ENCODE results near the gene TRPM1.

The TRPM1 gene

DNA sequence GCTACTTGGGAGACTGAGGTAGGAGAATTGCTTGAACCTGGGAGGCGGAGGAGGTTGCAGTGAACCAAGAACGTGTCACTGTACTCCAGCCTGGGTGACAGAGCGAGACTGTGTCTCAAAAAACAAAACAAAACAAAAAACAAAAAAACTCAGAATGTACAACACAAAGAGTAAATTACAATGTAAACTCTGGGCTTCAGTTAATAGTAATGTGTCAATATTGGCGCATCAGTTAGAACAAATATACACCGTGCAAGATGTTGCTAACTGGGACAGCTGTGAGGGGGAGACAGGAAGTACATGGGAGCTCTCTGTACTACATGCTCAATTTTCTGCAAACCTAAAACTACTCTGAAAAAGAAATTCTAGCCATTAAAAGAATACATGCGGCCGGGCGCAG lies 23.5 kb upstream of the TRPM1 start:
- Histone ChIP-seq H3K4me1 (ENCODE audit: control insufficient read depth, insufficient read depth, low read length) (no peaks in the 10 kb centered on the region), H3K4me3 (ENCODE audit: low read depth, low read length) (no peak overlapping the region), H3K27ac (ENCODE audit: extremely low read depth, low read depth, low read length) (no peak overlapping the region), H3K9me3 (ENCODE audit: control insufficient read depth, insufficient read depth, low read depth, low read length) (no peaks in the 10 kb centered on the region), H3K36me3 (ENCODE audit: control insufficient read depth in 2 of 2, insufficient read depth in 1 of 2, low read length in 2 of 2) (no peaks in the 10 kb centered on the region)
- ChIA-PET CTCF (no interaction called here), POLR2A (no interaction called here)
- TF ChIP-seq, protein P1, sequence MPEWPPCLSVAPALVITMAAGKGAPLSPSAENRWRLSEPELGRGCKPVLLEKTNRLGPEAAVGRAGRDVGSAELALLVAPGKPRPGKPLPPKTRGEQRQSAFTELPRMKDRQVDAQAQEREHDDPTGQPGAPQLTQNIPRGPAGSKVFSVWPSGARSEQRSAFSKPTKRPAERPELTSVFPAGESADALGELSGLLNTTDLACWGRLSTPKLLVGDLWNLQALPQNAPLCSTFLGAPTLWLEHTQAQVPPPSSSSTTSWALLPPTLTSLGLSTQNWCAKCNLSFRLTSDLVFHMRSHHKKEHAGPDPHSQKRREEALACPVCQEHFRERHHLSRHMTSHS (tag by site-specific recombination; IDR thresholded peaks at IDR 0.05) = no peak
- TF ChIP-seq ZNF654 (tag by site-specific recombination; IDR thresholded peaks at IDR 0.05; ENCODE audit: low read depth) (no peak), ZNF354C (tag by site-specific recombination; IDR thresholded peaks at IDR 0.05; ENCODE audit: borderline replicate concordance, low read depth) (no peak), KLF10 (tag by site-specific recombination; IDR thresholded peaks at IDR 0.05) (no peak), HOXD13 (CRISPR knock-in tag; IDR thresholded peaks at IDR 0.05; ENCODE audit: borderline replicate concordance) (no peak), ZNF548 (tag by site-specific recombination; IDR thresholded peaks at IDR 0.05) (no peak), ZNF157 (tag by site-specific recombination; IDR thresholded peaks at IDR 0.05) (no peak), GLI4 (tag by site-specific recombination; IDR thresholded peaks at IDR 0.05) (no peak), EGR2 (tag by site-specific recombination; IDR thresholded peaks at IDR 0.05; ENCODE audit: low read depth) (no peak), ZNF473 (tag by site-specific recombination; IDR thresholded peaks at IDR 0.05) (no peak), PRDM1 (tag by site-specific recombination; IDR thresholded peaks at IDR 0.05) (no peak), ZNF266 (tag by site-specific recombination; IDR thresholded peaks at IDR 0.05; ENCODE audit: low read depth) (no peak), TSHZ1 (tag by site-specific recombination; IDR thresholded peaks at IDR 0.05; ENCODE audit: borderline replicate concordance) (no peak), ZBTB48 (tag by site-specific recombination; IDR thresholded peaks at IDR 0.05) (no peak), ZNF664 (tag by site-specific recombination; IDR thresholded peaks at IDR 0.05) (no peak), ZNF311 (tag by site-specific recombination; IDR thresholded peaks at IDR 0.05; ENCODE audit: borderline replicate concordance) (no peak)
- TF ChIP-seq, protein P2, sequence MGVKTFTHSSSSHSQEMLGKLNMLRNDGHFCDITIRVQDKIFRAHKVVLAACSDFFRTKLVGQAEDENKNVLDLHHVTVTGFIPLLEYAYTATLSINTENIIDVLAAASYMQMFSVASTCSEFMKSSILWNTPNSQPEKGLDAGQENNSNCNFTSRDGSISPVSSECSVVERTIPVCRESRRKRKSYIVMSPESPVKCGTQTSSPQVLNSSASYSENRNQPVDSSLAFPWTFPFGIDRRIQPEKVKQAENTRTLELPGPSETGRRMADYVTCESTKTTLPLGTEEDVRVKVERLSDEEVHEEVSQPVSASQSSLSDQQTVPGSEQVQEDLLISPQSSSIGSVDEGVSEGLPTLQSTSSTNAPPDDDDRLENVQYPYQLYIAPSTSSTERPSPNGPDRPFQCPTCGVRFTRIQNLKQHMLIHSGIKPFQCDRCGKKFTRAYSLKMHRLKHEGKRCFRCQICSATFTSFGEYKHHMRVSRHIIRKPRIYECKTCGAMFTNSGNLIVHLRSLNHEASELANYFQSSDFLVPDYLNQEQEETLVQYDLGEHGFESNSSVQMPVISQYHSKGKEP (tag by site-specific recombination; IDR thresholded peaks at IDR 0.05) = no peak

DNA sequence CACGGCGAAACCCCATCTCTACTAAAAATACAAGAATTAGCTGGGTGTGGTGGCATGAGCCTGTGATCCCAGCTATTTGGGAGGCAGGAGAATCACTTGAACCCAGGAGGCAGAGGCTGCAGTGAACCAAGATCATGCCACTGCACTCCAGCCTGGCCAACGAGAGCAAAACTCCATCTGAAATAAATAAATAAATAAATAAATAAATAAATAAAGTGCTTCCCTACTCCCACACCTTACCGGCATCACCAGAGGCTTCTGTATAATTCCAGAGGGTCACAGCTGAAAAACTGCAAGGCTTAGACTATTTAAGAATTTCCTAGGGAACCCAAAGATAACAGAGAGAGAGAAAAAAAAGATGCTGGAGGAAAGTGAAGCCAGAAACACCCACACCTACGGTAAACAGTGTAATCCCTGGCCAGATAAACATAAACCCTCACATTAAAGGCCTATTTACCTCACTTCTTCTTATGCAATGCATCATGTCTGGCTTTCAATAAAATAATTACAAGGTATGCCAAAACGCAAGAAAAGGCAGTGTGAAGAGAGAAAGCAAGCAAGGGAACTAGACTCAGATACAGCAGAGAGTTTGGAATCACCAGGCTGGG lies 15.0 kb upstream of the TRPM1 start:
- no peaks in the 10 kb centered on the region for H3K36me3 ChIP-seq (ENCODE audit: control insufficient read depth in 2 of 2, insufficient read depth in 1 of 2, low read length in 2 of 2)
- POLR2A ChIA-PET = no interaction called here
- H3K27ac ChIP-seq (ENCODE audit: extremely low read depth, low read depth, low read length) = no peak overlapping the region
- no peaks in the 10 kb centered on the region for H3K9me3 ChIP-seq (ENCODE audit: control insufficient read depth, insufficient read depth, low read depth, low read length)
- no peak overlapping the region for H3K4me3 ChIP-seq (ENCODE audit: low read depth, low read length)
- CTCF ChIA-PET = interaction anchor here (1.0 kb wide), 1 partner anchor 12 kb away, joined by 3 read pairs; no protein-coding TSS in a partner anchor
- H3K4me1 ChIP-seq (ENCODE audit: control insufficient read depth, insufficient read depth, low read length) = no peaks in the 10 kb centered on the region
- TF ChIP-seq, protein P3, sequence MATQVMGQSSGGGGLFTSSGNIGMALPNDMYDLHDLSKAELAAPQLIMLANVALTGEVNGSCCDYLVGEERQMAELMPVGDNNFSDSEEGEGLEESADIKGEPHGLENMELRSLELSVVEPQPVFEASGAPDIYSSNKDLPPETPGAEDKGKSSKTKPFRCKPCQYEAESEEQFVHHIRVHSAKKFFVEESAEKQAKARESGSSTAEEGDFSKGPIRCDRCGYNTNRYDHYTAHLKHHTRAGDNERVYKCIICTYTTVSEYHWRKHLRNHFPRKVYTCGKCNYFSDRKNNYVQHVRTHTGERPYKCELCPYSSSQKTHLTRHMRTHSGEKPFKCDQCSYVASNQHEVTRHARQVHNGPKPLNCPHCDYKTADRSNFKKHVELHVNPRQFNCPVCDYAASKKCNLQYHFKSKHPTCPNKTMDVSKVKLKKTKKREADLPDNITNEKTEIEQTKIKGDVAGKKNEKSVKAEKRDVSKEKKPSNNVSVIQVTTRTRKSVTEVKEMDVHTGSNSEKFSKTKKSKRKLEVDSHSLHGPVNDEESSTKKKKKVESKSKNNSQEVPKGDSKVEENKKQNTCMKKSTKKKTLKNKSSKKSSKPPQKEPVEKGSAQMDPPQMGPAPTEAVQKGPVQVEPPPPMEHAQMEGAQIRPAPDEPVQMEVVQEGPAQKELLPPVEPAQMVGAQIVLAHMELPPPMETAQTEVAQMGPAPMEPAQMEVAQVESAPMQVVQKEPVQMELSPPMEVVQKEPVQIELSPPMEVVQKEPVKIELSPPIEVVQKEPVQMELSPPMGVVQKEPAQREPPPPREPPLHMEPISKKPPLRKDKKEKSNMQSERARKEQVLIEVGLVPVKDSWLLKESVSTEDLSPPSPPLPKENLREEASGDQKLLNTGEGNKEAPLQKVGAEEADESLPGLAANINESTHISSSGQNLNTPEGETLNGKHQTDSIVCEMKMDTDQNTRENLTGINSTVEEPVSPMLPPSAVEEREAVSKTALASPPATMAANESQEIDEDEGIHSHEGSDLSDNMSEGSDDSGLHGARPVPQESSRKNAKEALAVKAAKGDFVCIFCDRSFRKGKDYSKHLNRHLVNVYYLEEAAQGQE (tag by site-specific recombination; IDR thresholded peaks at IDR 0.05) = no peak
- TF ChIP-seq ZNF157 (tag by site-specific recombination; IDR thresholded peaks at IDR 0.05) (no peak), ZNF560 (tag by site-specific recombination; IDR thresholded peaks at IDR 0.05; ENCODE audit: borderline replicate concordance) (0 out of 2 replicates have a peak, but pooled peaks have one; percentile 28), ZNF600 (tag by site-specific recombination; IDR thresholded peaks at IDR 0.05) (no peak), ZXDB (tag by site-specific recombination; IDR thresholded peaks at IDR 0.05) (no peak), ZNF623 (tag by site-specific recombination; IDR thresholded peaks at IDR 0.05) (peak; percentile 51), ZFP3 (tag by site-specific recombination; IDR thresholded peaks at IDR 0.05; ENCODE audit: low read depth) (no peak), ZEB2 (tag by site-specific recombination; IDR thresholded peaks at IDR 0.05) (no peak)
- TF ChIP-seq, protein P4, sequence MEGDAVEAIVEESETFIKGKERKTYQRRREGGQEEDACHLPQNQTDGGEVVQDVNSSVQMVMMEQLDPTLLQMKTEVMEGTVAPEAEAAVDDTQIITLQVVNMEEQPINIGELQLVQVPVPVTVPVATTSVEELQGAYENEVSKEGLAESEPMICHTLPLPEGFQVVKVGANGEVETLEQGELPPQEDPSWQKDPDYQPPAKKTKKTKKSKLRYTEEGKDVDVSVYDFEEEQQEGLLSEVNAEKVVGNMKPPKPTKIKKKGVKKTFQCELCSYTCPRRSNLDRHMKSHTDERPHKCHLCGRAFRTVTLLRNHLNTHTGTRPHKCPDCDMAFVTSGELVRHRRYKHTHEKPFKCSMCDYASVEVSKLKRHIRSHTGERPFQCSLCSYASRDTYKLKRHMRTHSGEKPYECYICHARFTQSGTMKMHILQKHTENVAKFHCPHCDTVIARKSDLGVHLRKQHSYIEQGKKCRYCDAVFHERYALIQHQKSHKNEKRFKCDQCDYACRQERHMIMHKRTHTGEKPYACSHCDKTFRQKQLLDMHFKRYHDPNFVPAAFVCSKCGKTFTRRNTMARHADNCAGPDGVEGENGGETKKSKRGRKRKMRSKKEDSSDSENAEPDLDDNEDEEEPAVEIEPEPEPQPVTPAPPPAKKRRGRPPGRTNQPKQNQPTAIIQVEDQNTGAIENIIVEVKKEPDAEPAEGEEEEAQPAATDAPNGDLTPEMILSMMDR (tag by site-specific recombination; IDR thresholded peaks at IDR 0.05) = no peak
